NT2/D1 (cell line): ENCODE results near the gene UBE2F.
A peak's percentile ranks its signal among the peaks of the same experiment; 100 is the strongest.

Experiments
- DNase-seq: peaks from one replicate; pipeline ENCODE4 v3.0.0-alpha.2; 2011; ENCODE audit warnings: low read depth, low spot score
- H3K27me3 ChIP-seq: 2 replicates; pipeline ENCODE4 v1.6.0; 2011; ENCODE audit warnings: mild to moderate bottlenecking; ENCODE audit not compliant: insufficient read length, insufficient read depth
- H3K36me3 ChIP-seq: 2 replicates; pipeline ENCODE4 v1.6.1; 2011; ENCODE audit warnings: mild to moderate bottlenecking, low read length, mixed read lengths; ENCODE audit not compliant: insufficient read depth, insufficient read length
- H3K4me1 ChIP-seq: 2 replicates; pipeline ENCODE4 v1.5.1; 2011; ENCODE audit not compliant: insufficient read depth, insufficient read length
- H3K4me3 ChIP-seq: 2 replicates; pipeline ENCODE4 v1.5.1; 2011; ENCODE audit warnings: low read depth; ENCODE audit not compliant: insufficient read length
- H3K9ac ChIP-seq: 2 replicates; pipeline ENCODE4 v1.6.0; 2011; ENCODE audit warnings: low read depth; ENCODE audit not compliant: insufficient read length
- H3K9me3 ChIP-seq: 2 replicates; pipeline ENCODE4 v1.5.1; 2011; ENCODE audit warnings: mild to moderate bottlenecking, low read length; ENCODE audit not compliant: insufficient read depth
- SUZ12 ChIP-seq: IDR thresholded peaks from 2 replicates; pipeline ENCODE4 v1.6.1; 2011; ENCODE audit not compliant: insufficient read length, insufficient read depth; ENCODE audit errors: extremely low read depth
- YY1 ChIP-seq: IDR thresholded peaks from 2 replicates; pipeline ENCODE4 v1.6.1; 2011; ENCODE audit not compliant: insufficient read length, insufficient read depth
- ZNF274 ChIP-seq: IDR thresholded peaks from 2 replicates; pipeline ENCODE4 v1.6.1; 2011; ENCODE audit warnings: mild to moderate bottlenecking, low read depth, low read length

Gene UBE2F

GRCh38 chr2:237923481-237924163 is 43.2 kb upstream of the UBE2F start:
- peaks cover 4% of the 10 kb centered on the region for H3K4me1 ChIP-seq
- H3K4me3 ChIP-seq, result peak overlapping the region; percentile 9
- H3K9ac ChIP-seq, result peak overlapping the region; percentile 71
- H3K36me3 ChIP-seq, result no peaks in the 10 kb centered on the region
- no peaks in the 10 kb centered on the region for H3K9me3 ChIP-seq
- TF ChIP-seq YY1 (no peak), SUZ12 (no peak), ZNF274 (no peak)
- peak; percentile 58 for DNase-seq
- peaks cover 14% of the 10 kb centered on the region for H3K27me3 ChIP-seq

DNA sequence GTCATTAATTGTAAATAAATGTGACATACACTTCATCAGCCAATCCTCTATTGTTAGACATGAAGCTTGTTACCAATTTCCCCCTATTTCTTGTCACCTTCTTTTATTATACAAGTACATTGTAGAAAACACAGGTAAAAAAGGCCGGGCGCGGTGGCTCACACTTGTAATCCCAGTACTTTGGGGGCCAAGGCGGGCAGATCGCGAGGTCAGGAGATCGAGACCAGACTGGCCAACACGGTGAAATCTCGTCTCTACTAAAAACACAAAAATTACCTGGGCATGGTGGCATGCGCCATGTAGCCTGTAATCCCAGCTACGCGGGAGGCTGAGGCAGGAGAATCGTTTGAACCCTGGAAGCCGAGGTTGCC is 42.7 kb upstream of the UBE2F start:
- no peaks in the 10 kb centered on the region for H3K36me3 ChIP-seq
- DNase-seq, result no peak
- no peak for TF ChIP-seq SUZ12
- TF ChIP-seq ZNF274, result no peak
- no peak for TF ChIP-seq YY1
- H3K4me3 ChIP-seq, result no peak overlapping the region
- H3K9ac ChIP-seq, result no peak overlapping the region
- peaks cover 4% of the 10 kb centered on the region for H3K4me1 ChIP-seq
- H3K27me3 ChIP-seq, result peaks cover 14% of the 10 kb centered on the region
- H3K9me3 ChIP-seq, result no peaks in the 10 kb centered on the region

GRCh38 chr2:237927135-237927534 is 39.7 kb upstream of the UBE2F start:
- peaks cover 4% of the 10 kb centered on the region for H3K4me1 ChIP-seq
- H3K9me3 ChIP-seq, result peaks cover 10% of the 10 kb centered on the region; the same call in 1 of the 2 replicates
- H3K9ac ChIP-seq, result no peak overlapping the region
- H3K27me3 ChIP-seq, result peaks cover 14% of the 10 kb centered on the region
- H3K36me3 ChIP-seq, result no peaks in the 10 kb centered on the region
- no peak overlapping the region for H3K4me3 ChIP-seq
- TF ChIP-seq YY1, result no peak
- TF ChIP-seq SUZ12, result no peak
- no peak for TF ChIP-seq ZNF274
- DNase-seq, result no peak

DNA sequence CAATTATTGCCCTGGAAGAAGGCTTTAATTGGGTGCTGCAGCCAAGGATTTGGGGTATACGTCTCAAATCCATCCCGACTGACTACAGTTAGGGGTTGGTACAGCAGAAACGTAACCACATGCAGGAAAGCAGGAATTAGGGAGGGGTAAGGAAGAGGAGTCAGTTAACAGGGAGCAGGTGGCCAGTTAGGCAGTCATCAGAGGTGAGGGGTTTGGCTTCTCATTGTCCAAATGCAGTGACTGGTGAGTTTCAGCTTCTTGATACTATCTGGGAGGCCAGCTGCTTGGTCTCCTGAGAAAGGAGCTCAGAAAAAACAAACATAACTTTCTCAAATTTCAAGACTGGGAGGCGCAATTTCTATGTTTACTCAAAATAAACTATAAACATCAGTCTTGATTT is 38.8 kb upstream of the UBE2F start:
- peaks cover 10% of the 10 kb centered on the region; the same call in 1 of the 2 replicates for H3K9me3 ChIP-seq
- TF ChIP-seq YY1 (no peak), ZNF274 (no peak), SUZ12 (no peak)
- peaks cover 6% of the 10 kb centered on the region for H3K27me3 ChIP-seq
- no peak for DNase-seq
- H3K4me1 ChIP-seq, result no peaks in the 10 kb centered on the region
- no peaks in the 10 kb centered on the region for H3K36me3 ChIP-seq
- H3K4me3 ChIP-seq, result no peak overlapping the region
- H3K9ac ChIP-seq, result no peak overlapping the region

- no peak overlapping the region for H3K4me3 ChIP-seq
- H3K9me3 ChIP-seq, result peaks cover 10% of the 10 kb centered on the region; the same call in 1 of the 2 replicates
- no peaks in the 10 kb centered on the region for H3K4me1 ChIP-seq
- no peak for TF ChIP-seq ZNF274
- TF ChIP-seq SUZ12, result no peak
- TF ChIP-seq YY1, result no peak
- no peak overlapping the region for H3K9ac ChIP-seq
- no peak for DNase-seq
- no peaks in the 10 kb centered on the region for H3K36me3 ChIP-seq
- H3K27me3 ChIP-seq, result no peaks in the 10 kb centered on the region
Observed at GRCh38 chr2:237929979-237930378, 36.8 kb upstream of the UBE2F start.

DNA sequence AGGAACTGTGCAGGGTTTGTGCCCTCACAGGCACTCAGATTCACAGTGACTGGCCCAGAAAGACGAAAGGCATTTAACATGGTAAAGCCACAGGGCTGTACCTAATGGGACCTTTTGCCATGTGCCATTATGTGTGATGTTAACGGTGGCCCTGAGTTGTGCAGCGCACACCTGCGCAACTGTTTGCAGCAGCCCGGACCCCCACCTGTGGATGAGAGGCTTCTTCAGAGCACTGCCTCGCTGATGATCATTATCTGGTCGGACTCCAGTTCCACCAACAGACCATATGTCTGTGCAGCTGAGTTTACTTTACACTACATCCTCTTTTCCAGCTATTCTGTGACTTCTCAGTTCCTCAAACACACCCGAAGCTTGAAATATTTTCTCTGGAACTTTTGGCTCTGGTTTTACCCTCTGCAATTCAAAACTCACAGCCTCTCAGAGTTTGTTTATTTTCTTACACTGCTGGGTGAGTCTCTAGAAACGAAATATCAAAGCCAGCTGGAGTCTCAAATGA is 35.6 kb upstream of the UBE2F start:
- DNase-seq, result no peak

GRCh38 chr2:237932731-237933131 is 34.1 kb upstream of the UBE2F start:
- Histone ChIP-seq H3K9ac (no peak overlapping the region), H3K27me3 (no peaks in the 10 kb centered on the region), H3K4me3 (no peak overlapping the region), H3K9me3 (peaks cover 10% of the 10 kb centered on the region; the same call in 1 of the 2 replicates), H3K36me3 (no peaks in the 10 kb centered on the region), H3K4me1 (no peaks in the 10 kb centered on the region)
- no peak for DNase-seq
- TF ChIP-seq ZNF274, result no peak
- TF ChIP-seq YY1, result no peak
- TF ChIP-seq SUZ12, result no peak

More for the DNA sequence above, 35.6 kb upstream of the UBE2F start:
- no peak overlapping the region for H3K9ac ChIP-seq
- H3K36me3 ChIP-seq, result no peaks in the 10 kb centered on the region
- H3K4me3 ChIP-seq, result no peak overlapping the region
- no peaks in the 10 kb centered on the region for H3K27me3 ChIP-seq
- H3K4me1 ChIP-seq, result no peaks in the 10 kb centered on the region
- H3K9me3 ChIP-seq, result peaks cover 10% of the 10 kb centered on the region; the same call in 1 of the 2 replicates
- TF ChIP-seq SUZ12 (no peak), ZNF274 (no peak), YY1 (no peak)
